GM18858 (cell line): ENCODE measurements around the gene DOCK3.
"Not testable (repeated sequence)": the region's sequence is repeated elsewhere in the genome, so short reads cannot be mapped to it uniquely, and the experiment has no call there.

Experiments used
- ATAC-seq: cut with Tn5 transposase; IDR thresholded peaks from one replicate; pipeline ENCODE4 v1.9.1; 2021; ENCODE audit not compliant: unreplicated experiment

DOCK3 gene

DNA sequence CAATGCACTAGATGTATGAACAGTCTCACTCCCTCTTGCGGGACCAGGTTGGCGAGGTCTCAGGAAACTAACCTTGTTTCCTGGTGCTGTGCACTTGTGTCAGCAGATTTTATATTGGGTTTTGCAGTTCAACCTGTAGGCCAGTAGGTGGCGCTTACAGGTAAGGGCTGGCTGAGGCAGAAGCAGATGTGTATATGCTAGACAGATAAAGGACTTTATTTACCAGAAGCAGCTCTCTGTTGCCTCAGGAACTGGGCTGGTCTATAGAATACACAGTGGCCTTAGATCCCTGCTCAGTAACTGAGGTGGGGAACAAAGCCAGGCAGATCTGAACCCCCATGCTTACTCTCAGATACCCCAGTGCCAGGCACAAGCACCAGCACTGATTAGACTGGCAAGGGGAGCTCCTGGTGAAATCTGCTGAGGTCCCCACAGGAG is 296.8 kb downstream of the DOCK3 start:
- no peak for ATAC-seq

DNA sequence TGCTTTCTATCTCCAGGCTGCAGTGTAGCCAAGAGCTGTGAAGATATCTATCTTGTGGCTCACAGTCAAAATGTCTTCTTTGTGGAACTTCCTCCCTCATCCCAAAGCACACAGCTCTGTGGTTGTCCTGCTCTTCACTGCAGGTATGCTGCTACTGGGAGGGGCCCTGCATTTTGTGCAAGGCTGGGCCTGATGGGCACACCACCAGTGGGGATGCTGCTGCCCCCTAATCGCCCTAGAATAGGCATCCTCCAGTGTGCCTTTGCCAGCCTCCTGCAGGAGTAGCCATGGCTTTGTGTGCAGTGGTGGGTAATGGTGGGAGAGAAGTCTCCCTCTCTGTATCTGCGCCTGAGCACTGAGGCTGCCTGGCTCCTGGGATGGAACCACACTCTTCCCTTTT is 297.3 kb downstream of the DOCK3 start:
- ATAC-seq, result no peak

DNA sequence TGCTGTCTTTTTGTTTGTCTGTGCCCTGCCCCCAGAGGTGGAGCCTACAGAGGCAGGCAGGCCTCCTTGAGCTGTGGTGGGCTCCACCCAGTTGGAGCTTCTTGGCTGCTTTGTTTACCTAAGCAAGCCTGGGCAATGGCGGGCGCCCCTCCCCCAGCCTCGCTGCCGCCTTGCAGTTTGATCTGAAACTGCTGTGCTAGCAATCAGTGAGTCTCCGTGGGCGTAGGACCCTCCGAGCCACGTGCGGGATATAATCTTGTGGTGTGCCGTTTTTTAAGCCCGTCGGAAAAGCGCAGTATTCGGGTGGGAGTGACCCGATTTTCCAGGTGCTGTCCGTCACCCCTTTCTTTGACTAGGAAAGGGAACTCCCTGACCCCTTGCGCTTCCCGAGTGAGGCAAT is 303.9 kb downstream of the DOCK3 start:
- ATAC-seq, result not testable (repeated sequence)

DNA sequence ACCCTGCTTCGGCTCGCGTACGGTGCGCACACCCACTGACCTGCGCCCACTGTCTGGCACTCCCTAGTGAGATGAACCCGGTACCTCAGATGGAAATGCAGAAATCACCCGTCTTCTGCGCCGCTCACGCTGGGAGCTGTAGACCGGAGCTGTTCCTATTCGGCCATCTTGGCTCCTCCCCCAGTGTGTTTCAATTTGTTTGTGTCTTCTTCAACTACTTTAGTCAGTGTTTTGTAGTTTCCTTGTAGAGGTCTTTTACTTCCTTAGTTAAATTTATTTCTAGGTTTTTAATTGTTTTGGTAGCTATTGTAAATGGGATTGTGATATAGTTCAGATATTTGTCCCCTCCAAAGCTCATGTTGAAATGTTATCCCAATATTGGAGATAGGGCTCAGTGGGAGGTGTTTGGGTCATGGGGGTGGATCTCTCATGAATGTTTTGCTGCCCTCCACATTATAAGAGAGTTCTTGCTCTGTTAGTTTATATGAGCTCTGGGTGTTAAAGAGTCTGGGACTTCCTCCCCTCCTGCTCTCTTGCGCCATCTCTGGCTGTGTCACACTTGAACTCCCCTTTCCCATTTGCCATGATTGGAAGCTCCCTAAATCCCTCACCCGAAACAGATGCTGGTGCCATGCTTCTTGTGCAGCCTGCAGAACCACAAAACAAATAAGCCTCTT is 304.4 kb downstream of the DOCK3 start:
- ATAC-seq, result no peak

DNA sequence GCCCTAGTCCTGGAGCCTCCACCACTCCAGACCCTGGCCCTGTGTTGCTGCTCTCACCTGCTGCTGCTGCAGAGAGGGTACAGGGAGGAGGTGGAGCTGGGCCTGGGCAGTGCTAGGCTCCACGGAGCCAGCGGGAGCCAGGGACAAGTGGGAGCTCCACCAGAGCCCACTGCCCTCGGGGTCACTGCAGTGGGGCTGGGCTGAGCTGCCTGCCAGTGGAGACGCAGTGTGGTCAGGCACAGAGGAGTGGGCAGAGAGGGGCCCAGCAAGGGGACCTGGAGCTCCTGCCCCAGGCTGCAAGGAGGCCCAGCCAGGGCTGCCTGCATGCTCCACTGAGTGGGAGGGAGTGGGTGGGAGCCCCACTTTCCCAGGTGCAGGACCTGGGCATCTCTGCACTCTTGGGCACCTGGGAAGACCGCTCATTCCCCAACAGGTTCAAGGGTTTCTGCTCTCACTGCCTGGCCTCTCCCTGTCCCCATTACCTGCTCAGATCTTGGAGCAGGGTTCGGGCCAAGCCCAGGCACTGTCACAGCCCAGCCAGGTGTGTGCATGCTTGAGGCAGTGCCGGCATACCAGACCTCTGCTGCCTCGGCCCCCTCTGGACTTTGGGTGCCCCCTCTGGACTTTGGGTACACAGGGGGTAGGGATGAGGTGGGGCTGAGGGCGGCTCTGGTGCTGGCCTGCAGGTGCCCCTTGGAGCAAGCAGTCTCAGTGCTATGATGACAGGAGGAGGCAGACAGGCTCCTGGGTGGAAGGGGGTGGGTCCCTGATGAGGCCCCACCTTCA is 308.0 kb downstream of the DOCK3 start:
- ATAC-seq, result no peak

DNA sequence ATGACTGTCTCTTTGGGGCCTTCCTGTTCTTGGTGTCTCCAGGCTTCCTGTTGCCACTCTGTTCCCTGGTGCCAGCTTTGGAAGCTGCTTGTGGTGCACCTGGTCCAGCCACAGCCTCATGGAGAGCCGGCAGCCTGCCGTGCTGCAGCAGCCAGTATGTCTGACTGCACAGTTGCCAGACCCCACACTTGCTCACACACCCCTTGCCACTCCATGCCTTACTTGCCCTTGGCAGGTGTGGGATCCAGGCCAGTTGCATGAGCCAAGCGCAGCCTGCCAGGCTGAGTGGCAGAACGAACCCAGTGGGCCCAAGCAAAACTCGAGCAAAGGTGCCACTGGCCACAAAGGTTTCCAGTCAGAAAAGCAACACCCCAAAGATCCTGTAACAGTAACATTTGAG is 309.2 kb downstream of the DOCK3 start:
- ATAC-seq, result no peak

DNA sequence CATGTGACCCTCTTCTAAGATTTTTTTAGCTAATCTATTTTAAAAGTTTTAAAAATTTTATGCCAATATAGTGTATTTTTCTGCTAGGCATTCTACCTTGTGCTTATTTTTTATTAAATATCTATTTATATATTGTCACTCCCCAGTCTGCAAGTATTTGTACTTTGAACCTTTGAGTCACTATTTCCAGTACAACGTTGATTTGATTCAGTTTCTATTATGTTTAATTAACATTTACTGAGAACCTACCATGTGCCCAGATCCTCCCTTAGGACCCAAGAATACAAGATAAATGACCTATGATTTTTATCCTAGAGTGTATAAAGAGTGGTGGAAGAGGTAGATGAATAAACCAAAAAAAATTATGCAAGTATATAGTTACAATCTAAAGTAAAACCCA is 311.2 kb downstream of the DOCK3 start:
- no peak for ATAC-seq

DNA sequence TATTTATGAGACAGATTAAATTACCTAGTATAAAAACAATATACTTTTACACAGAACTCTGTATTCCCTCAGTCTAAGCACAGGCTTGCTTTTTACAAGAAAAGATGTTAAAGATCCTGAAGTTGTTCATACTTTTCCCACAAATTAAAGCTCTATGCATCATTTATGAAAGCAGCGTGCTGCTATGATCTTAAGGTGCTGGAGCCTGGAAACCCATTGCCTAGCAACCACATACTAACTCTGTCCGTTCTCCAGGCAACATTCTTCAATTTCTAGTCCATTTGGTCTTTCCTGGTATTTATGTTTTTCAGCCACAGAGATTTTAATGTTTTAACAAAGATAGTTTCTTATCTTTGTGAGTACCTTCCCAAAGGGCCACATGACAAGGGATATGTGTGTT is 312.0 kb downstream of the DOCK3 start:
- no peak for ATAC-seq

DNA sequence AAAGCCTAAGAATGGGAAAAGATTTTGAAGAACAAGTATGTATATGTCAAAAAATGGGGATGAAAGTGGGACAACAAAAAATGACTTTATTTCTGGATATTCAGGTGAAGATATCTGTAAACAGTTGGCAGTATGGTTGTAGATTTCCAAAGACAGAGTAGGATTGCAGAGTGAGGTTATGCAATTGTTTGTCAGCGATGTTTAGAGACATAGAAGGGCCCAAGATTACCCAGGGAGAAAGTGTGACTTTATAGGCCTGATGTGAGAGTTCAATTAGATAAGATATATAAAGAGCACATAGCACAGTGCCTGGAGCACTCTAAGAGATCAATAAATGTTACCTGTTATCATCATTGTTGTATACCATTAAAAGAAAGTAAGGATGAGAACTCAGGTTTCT is 319.8 kb downstream of the DOCK3 start:
- no peak for ATAC-seq

DNA sequence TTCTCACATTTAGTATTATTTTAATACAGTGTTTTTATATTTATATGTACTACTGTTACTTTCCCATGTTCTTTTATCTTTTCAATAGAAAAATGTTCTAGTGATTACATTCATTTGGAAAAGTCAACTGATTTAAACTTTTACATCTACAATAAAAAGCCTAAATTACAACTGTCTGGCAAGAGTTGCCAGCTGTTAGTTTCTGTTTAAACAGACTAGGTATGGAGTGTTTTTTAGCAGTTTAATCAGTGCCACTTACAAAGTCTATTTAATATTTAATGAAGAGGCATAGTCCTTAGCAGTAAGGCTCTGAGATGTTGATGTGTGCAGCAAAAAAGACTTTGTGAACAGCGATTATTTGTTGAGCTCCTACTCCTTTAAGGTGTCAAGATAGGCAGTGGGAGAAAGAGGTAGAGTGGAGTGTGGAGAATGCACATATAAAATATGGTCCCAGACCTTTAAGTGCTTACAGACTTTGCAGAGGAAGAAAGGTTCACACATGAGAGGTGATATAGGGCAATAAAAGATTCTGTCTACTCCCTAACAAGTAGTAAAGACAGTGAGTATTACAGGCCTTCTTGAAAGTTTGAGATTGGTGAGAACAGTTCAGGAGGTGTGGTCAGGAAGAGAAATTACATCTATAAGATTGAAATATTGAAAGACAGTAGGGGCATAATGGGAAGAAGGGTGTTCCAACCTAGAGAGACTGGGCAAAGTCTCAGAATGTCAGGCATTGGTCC is 320.5 kb downstream of the DOCK3 start:
- ATAC-seq, result no peak

DNA sequence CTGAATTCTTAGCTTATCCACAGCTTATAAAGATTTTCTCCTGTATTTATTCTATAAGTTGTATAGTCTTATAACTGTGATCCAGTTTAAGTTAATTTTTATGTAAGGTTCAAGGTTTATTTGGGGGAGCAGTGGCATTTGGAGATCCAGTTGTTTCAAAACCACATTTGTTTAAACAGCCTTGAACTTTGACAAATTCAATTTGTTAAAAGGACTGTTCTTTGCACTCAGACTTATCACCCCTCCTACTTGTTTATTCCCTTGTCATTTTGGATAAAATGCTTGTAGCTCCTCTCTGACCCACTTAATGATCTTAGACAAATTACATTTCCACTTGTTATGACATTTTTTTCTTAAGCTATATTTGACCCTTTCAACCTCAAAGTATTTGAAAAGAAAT is 327.8 kb downstream of the DOCK3 start:
- no peak for ATAC-seq

DNA sequence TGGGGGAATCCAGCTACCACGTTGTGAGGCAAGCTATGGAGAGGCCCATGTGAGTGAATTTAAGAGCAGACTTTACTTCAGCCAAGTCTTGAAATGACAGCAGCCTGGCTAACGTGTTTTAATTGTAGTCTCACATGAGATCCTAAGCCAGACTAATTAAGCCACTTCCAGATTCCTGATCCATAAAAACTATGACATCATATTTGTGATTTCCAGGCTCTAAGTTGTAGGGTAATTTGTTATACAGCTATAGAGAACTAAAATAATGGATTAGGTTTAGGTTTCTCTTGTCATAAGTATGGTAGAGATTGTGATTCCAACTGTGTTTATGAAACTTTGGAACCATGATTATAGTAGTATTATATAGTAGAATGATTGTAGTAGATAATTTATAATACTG is 329.5 kb downstream of the DOCK3 start:
- no peak for ATAC-seq

DNA sequence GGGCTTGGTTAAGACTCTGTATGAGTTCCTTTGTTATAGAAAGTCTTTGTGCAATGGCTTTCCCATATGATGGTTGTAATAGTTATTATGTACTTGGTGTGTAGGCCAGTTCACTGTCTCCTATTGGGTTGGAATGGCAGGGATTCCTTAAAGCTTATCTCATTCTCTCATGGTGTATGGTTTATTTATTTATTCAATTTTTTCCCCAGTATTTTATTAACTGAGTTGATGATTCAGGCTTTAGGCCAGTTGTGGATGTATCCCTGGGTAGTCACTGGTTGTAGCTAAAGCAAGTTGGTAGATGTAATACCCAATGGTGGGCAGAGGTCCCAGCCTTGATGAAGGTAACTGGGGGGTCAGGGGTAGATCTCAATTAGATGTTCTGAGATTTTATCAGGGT is 349.4 kb downstream of the DOCK3 start:
- ATAC-seq, result no peak

DNA sequence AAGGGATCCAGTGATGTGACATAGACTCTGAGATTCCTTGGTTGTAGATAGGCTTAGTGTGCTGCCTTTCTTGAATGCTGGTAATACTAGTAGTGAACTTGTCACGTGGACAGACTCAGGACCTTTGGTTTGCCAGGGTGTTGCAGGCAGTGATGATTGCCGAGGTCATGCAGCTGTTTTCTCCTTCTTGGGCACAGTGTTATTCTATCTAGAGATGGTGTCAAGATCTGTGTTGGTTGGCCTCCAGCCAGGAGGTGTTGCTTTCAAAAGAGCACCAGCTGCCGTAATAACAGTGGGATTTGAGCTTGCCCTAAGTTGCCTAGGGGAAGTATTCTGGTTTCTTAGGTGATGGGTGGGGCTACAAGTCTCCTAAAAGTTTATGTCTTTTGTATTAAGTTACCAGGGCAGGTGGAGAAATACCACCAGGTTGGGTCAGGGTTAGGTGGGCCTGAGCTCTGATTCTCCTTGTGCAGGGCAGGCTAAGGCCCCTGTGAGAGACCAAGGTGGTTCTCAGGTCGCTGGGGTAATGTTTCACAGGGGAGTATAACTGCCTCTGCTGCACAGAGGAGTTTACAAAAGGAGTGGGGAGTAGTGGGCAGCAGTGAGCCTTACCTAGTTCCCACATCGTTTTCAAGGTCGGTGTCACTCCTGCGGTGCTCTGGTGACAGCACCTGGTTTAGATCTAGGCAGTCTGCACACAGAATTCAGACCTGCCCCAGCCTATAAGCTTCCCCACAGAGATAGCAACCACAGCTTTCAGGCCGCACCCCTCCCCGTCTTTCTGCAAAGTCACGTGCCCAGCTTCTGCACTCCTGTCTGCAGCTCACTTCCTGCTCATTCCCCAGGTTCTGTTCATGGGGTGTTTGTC is 350.3 kb downstream of the DOCK3 start:
- ATAC-seq, result no peak

DNA sequence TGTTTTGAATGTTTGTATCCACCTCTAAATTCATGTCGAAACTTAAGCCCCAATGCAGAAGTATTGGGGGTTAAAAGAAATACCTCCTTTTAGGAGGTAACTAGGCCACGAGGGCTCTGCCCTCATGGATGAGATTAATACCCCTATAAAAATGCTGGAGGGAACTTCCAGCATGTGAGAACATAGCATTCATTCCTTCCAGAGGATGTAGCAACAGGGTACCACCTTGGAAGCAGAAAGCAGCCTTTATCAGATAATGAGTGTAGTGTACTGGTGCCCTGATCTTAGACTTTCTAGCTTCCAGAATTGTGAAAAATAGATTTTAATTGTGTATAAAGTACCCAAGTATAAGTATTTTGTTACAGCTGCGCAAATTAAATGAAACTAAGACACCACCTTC is 356.9 kb downstream of the DOCK3 start:
- ATAC-seq, result no peak

DNA sequence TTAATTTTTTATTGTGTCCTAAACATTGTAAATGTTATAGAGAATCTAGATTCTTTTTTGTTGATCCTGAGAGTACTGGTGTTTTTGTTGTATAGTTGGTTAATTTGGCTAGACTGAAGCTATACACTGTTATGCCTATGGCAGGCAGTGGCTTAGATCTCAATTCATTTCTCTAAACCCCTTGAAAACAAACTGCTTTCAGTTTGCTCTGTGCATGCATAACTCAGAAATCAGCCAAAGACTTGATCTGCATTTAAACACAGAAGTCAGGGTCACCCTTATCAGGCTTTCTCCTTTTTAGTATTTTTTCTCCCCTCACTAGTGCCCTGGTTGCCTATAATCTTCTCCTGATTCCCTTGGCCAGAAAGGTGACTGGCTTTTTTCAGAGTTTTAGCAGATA is 360.9 kb downstream of the DOCK3 start:
- ATAC-seq, result no peak

DNA sequence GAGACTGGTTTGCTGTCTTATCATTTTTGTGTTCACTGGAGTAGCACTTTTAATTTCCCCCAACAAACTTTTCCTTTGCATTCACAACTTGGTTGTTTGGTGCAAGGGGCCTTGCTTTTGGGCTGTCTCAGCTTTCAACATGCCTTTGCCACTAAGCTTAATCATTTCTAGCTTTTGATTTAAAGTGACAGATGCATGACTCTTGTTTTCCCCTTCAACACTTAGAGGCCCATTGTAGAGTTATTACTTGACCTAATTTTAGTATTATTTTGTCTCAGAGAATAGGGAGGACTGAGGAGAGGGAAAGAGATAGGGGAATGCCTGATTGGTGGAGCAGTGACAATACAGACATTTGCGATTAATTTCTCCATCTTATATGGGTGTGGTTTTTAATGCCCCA is 370.3 kb downstream of the DOCK3 start:
- no peak for ATAC-seq

DNA sequence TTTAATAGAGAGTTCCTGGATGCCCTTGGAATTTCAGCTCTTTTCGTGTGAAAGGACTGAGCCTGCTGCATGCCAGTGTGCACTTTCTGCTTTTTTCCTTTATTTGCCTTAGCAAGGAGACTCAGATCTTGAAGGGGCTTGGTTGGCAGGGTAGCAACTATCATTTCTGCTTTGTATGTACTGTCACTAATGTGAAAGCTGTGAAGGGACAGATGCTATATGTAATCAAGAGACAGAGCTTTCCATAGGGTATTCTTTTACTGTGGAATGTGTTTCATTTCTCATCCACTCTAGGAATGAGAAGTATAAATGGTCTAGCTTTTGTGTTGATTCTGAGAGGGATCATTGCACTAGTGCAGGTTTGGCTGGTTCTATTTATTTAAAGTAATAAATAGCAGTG is 377.8 kb downstream of the DOCK3 start:
- ATAC-seq, result no peak

DNA sequence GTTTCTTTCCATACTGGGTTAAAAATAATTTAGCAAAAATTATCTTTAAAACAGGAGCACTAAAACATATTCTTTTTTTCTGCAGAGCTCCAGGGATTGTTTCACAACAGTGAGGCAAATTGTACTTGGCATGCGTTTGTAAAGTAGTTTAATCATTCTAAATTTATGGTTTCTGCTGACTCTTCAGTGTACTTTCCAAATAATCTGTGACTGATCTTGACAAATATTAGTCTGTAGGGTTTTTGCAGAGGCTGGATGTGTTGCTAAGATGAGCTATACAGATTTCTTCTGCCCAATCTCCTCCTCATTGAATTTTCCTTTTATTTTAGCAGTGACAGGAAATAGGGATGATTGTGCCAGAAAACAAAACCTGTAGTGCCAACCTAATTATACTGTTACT is 382.4 kb downstream of the DOCK3 start:
- ATAC-seq, result no peak

DNA sequence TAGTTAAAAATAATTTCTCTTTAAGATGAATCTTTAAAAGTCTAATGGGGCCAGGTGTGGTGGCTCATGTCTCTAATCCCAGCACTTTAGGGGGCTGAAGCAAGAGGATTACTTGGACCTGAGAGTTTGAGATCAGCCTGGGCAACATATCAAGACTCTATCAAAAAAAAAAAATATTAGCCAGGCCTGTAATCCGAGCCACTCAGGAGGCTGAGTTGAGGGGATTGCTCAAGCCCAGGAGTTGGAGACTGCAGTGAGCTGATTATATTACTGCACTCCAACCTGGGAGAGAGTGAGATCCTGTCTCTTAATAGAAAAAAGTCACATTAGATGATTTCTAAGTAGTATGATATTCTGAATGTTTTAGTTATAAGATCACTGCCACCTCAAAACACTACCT is 388.3 kb downstream of the DOCK3 start:
- no peak for ATAC-seq

DNA sequence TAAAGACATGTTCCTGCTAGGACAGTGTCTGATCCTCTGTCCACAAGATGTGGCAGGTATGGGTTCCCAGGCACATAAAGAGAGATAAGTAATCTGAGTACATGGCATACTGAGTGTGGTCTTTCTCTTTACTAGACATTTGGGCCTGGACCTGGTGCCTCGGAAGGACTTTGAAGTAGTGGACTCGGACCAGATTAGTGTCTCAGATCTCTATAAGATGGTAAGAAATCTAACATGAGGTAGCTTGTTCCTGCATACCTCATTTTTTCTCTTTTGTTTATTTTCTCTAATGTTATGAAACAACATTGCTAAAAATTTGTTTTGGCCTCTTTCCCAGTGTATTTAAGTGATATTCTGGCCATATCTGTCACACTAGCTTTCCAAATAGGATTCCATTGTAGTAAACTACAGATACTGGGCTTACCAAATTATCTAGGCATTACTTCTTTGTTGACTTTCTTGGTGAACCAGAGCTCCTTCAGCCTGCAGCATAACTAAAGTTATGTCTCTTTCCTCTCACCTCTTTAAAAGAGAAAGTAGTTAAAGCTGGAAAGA is 400.6 kb downstream of the DOCK3 start:
- no peak for ATAC-seq
